Measurements from ENCODE around the gene GLYATL3.

The GLYATL3 gene

GRCh38 chr6:49548613-49549304, 49.0 kb downstream of the GLYATL3 start:
- DNase-seq: no peak

- DNase-seq: no peak
Observed at GRCh38 chr6:49549691-49550491, 50.2 kb downstream of the GLYATL3 start.

GRCh38 chr6:49550492-49551077, 50.9 kb downstream of the GLYATL3 start, which contains the start of gene C6orf141:
TSS of gene C6orf141 (plus strand) at chr6:49550668. CDS start at chr6:49550793, 125 bp downstream.
- no peak for DNase-seq

DNA sequence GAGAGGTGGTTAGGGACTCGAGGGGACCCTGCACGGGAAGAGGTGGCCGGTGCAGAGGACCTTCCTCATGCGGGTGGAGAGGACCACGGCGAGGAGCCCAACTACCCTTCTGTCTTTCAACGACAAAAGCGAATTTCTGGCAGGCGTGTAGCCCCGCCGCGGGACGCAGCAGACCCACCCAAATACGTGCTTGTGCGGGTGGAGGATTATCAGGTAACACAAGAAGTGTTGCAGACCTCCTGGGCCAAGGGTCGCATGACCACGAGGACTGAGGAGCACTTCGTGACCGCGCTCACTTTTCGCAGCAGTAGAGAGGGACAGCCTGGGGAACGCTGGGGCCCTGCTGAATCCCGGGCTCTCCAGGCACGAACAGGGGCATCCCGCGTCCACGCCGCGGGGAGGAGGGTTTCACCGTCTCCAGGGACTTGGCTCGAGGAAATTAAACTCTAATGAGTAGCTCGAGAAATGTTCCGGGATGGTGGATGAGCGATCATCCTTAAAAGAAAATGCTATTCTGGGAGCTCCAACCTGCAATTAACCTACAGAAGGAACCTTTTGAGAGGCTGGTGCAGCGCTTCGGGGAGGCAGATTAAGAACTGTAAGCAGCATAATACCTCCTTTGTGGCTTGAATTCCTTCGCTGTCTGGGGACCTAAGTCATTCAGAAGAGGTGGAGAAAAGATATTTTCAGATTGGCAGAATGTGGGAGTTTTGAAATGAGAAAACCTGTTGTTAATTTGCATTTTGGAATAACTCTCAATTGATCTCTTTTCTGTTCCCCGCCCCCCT, 51.5 kb downstream of the GLYATL3 start:
- DNase-seq: no peak

DNA sequence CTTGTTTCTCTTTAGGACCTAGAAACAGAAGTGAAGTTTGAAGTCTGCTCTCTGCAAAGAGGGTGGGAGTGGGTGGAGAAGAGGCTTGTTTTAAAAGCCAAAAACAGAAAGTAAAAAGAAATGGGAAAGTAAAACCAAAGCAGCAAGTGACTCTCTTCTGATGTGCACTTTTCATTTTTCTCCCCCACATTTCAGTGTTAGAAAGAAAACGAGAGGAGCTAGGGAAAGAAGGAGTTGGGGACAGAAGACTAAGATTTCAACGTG, 52.1 kb downstream of the GLYATL3 start:
- DNase-seq: no peak

GRCh38 chr6:49552596-49552995, 52.9 kb downstream of the GLYATL3 start:
- no peak for DNase-seq

DNA sequence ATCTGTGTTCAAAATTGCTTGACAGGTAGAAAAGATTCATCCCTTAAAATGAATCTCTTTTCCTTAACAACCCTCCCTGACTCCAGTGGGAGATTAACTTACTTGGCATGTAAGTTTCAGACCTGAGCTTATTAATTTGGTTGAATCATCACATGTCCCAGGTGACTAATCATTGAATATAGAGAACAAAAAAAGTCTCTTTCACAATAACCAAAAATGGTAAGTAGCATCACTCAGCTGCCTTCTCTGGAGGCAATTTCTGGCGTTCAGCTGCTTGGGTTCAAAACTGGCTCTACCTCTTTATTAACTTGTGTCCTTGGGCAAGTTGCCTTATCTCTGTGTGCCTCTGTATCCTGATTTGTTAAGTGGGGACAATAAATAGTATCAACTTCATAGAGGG, 53.7 kb downstream of the GLYATL3 start:
- DNase-seq: no peak

GRCh38 chr6:49555951-49556350, 56.2 kb downstream of the GLYATL3 start:
- no peak for DNase-seq

GRCh38 chr6:49556429-49556837, 56.7 kb downstream of the GLYATL3 start:
- DNase-seq: no peak

DNA sequence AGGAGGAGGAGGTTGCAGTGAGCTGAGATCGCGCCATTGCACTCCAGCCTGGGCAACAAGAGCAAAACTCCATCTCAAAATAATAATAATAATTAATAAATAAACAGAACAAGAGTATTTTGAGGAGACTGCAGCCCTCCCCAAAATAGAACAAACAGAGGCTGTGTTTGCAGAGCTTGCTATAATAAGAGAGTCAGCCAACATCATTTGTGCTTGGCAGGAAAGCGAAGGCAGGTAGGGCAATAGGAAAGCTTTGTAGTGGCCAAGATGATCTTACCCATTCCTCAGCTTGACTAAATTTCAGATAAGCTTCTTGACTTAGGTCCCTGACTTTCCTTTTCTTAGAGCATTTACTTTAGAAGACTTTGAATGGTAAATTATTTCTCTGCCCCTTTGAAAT, 57.5 kb downstream of the GLYATL3 start:
- no peak for DNase-seq

GRCh38 chr6:49558238-49558637, 58.5 kb downstream of the GLYATL3 start:
- DNase-seq: no peak

- no peak for DNase-seq
Observed at GRCh38 chr6:49563006-49563886, 63.5 kb downstream of the GLYATL3 start.

- no peak for DNase-seq
Observed at GRCh38 chr6:49564552-49564951, 64.8 kb downstream of the GLYATL3 start.

- no peak for DNase-seq
Observed at GRCh38 chr6:49565261-49565660, 65.5 kb downstream of the GLYATL3 start.

DNA sequence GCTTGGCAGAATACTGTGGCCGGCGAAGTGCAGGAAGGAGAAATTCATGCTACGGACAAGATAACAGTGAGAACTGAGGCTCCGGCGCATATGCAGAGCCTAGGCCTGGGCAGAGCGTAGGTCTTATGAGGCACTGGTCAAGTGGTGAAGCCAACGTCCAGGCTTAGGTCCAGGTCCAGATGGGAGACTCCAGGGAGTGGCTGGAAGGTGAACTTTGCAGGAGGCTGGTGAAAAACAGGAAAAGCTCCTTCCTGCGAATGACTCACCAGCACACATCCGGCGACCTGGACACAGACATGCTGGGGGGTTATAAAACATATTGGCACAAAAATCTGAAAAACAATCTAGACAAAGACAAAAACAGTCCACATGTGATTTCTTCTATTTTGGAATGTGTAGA, 66.1 kb downstream of the GLYATL3 start:
- DNase-seq: no peak

DNA sequence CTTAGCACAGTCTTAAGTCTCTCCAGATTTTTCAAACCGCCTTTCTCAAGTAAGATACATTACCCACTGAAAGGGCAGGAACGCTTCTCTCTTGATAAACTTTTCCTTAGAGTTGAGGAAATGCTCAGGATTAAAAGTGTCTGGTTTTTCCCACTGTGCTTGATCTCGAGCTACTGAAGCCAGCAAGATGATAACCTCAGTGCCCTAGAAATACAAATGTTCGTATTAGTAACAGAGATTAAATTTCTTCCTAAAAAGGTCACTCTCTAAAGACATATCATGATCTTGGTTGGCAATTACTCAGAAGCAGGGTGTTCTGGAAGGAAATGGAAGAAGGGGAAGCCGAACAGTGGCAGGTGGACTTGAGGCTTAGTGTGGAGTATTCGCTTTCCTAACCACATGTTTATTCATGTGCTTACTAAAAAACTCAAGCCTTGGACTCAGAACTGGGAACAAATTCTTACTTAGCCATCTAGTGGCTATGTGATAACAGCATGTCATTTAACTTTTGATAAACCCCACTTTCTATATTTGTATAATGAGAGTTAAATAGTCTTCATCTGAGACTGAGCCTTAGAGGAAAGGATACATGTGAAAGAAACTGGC, 70.9 kb downstream of the GLYATL3 start:
- DNase-seq: no peak

GRCh38 chr6:49576618-49577017, 76.9 kb downstream of the GLYATL3 start:
- DNase-seq: no peak
